Endothelial cell of umbilical vein (primary cell): ENCODE measurements around the gene POPDC3.

Source experiments
- EZH2 ChIP-seq: IDR thresholded peaks from 2 replicates; pipeline ENCODE4 v1.6.1; 2012; ENCODE audit warnings: borderline replicate concordance, low read depth, mild to moderate bottlenecking, moderate library complexity, low read length, inconsistent platforms; ENCODE audit not compliant: severe bottlenecking
- FOS ChIP-seq: IDR thresholded peaks from 2 replicates; pipeline ENCODE4 v1.6.1; 2011; ENCODE audit warnings: mild to moderate bottlenecking, low read length, moderate library complexity, borderline replicate concordance; ENCODE audit not compliant: insufficient read depth
- GATA2 ChIP-seq: IDR thresholded peaks from 2 replicates; pipeline ENCODE4 v1.7.0; 2011; ENCODE audit warnings: low read depth, mild to moderate bottlenecking, moderate library complexity, mixed read lengths, low read length; ENCODE audit not compliant: insufficient read length, insufficient read depth
- JUN ChIP-seq: IDR thresholded peaks from 2 replicates; pipeline ENCODE4 v1.6.1; 2011; ENCODE audit warnings: borderline replicate concordance, low read depth; ENCODE audit not compliant: insufficient read length, insufficient read depth
- MYC ChIP-seq: IDR thresholded peaks from one replicate; pipeline ENCODE4 v1.6.1; 2011; ENCODE audit warnings: mild to moderate bottlenecking, low read depth, low read length
- POLR2A ChIP-seq: IDR thresholded peaks from 2 replicates; pipeline ENCODE4 v1.6.1; 2012; ENCODE audit warnings: low read depth, mild to moderate bottlenecking, control low read depth, low read length
- POLR2AphosphoS5 ChIP-seq: IDR thresholded peaks from 2 replicates; pipeline ENCODE4 v1.6.1; 2012; ENCODE audit warnings: low read depth, mild to moderate bottlenecking, control low read depth, low read length, moderate library complexity; ENCODE audit not compliant: insufficient read depth
- TF ChIP-seq, protein P1 (sequence below), 2 donors: IDR thresholded peaks; 1 replicate in 1 of 2; 2 replicates in 1 of 2; pipeline ENCODE4 v1.5.1; 2011; ENCODE audit warnings: low read length in 2 of 2, mild to moderate bottlenecking in 2 of 2, moderate library complexity in 2 of 2, control low read depth in 1 of 2, inconsistent platforms in 1 of 2, low read depth in 1 of 2; ENCODE audit not compliant: insufficient read depth in 1 of 2; ENCODE audit errors: extremely low read depth in 1 of 2
- TF ChIP-seq, protein P2 (sequence below): IDR thresholded peaks from 2 replicates; pipeline ENCODE4 v1.6.1; 2011; ENCODE audit not compliant: insufficient read depth, insufficient read length

DNA sequence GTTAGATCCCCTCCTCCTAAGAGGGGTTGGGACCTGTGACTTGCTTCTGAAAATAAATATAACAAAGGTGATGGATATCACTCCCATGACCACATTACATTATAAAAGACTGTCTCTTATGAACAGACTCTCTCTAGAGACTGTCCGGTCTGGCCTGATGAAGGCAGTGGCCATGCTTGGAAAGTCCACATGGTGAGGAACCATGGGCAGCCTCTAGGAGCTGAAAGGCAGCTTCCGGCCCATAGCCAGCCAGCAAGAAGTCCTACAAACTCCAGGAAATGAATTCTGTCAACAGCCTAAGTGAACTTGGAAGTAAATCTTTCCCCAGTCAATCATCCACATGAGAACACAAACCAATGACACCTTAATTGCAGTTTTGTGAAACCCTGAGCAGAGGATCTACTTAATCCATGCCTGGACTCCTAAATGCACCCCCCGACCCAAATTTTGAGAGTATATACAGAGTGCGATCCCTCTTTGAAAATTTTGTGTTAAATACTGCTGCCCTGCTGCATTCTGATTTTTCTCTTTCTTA is 2.2 kb upstream of the POPDC3 start:
- TF ChIP-seq POLR2AphosphoS5 (no peak), EZH2 (no peak), POLR2A (no peak), GATA2 (no peak), FOS (no peak), JUN (no peak), MYC (no peak)
- TF ChIP-seq, protein P1, sequence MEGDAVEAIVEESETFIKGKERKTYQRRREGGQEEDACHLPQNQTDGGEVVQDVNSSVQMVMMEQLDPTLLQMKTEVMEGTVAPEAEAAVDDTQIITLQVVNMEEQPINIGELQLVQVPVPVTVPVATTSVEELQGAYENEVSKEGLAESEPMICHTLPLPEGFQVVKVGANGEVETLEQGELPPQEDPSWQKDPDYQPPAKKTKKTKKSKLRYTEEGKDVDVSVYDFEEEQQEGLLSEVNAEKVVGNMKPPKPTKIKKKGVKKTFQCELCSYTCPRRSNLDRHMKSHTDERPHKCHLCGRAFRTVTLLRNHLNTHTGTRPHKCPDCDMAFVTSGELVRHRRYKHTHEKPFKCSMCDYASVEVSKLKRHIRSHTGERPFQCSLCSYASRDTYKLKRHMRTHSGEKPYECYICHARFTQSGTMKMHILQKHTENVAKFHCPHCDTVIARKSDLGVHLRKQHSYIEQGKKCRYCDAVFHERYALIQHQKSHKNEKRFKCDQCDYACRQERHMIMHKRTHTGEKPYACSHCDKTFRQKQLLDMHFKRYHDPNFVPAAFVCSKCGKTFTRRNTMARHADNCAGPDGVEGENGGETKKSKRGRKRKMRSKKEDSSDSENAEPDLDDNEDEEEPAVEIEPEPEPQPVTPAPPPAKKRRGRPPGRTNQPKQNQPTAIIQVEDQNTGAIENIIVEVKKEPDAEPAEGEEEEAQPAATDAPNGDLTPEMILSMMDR (IDR thresholded peaks at IDR 0.05; ENCODE audit: extremely low read depth in 1 of 2, insufficient read depth in 1 of 2, low read depth in 1 of 2, low read length in 2 of 2): no peak
- TF ChIP-seq, protein P2, sequence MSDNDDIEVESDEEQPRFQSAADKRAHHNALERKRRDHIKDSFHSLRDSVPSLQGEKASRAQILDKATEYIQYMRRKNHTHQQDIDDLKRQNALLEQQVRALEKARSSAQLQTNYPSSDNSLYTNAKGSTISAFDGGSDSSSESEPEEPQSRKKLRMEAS: no peak
